Lower leg skin (tissue), 4 donors: ENCODE data around the gene HCST. TPM values are rescaled to one million over a fixed set of nuclear protein-coding genes. Genes with fewer than 3 reads are reported as not detected.

Experiments
- DNase-seq, 2 donors: peaks; one replicate each; pipeline ENCODE4 v3.0.0-alpha.2; 2019; ENCODE audit warnings: low spot score in 2 of 2
- H3K4me3 ChIP-seq: fragments of 200-600 bp; sonication (generic); 2 replicates; pipeline ENCODE4 v1.5.1; 2017; ENCODE audit warnings: mild to moderate bottlenecking, low read depth; ENCODE audit not compliant: poor library complexity, severe bottlenecking
- POLR2A ChIP-seq, 2 donors: fragments of 450-650 bp; IDR thresholded peaks; one replicate each; pipeline ENCODE4 v1.6.1; 2016 to 2017; ENCODE audit warnings: antibody characterized with exemption in 2 of 2, mild to moderate bottlenecking in 1 of 2, moderate library complexity in 1 of 2
- WGBS, 2 donors: methylation state at CpG; one replicate each; pipeline ENCODE4 v1.1.5; 2018; 5-methylcytosine and 5-hydroxymethylcytosine counted together
- intact Hi-C: fragments of 100-400 bp; cut with DNase I; formaldehyde crosslinking; loops from one replicate; pipeline ENCODE4 v1.15.0; 2023; ENCODE audit warnings: low total_unique reads
- total RNA-seq, 4 donors: library from RNA; depleted of rRNA; stranded (reverse); fragments of >200 nt; gene quantifications; one replicate each; pipeline ENCODE4 v1.1.0, GENCODE V29; 2016
- TF ChIP-seq, protein P1 (sequence below), 3 donors: fragments of 450-650 bp; IDR thresholded peaks; one replicate each; pipeline ENCODE4 v1.5.1; 2016; ENCODE audit warnings: antibody characterized with exemption in 3 of 3, mild to moderate bottlenecking in 3 of 3, moderate library complexity in 2 of 3

HCST gene
- total RNA-seq, 4 donors from 2014 or later, result 0.79 to 8.4 (median 4.4) TPM; not detected in 1

DNA sequence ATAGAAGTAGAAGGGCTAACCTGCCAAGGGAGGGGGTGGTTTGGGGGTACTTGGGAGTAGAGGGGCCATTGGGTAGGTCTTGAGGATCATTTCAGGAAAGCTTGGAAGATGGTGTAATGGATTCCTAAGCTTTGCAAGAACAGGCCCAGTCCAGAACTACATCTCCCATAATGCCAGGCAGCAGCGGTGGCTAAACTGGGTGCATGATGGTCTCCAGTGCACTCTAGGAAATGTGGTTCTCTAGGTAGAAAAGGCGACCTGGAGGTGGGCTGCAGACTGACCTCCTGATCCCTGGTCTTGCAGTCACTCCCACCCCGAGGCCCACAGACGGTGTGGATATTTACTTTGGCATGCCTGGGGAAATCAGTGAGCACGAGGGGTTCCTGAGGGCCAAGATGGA, 30.1 kb upstream of the HCST start:
- no peak overlapping the region for H3K4me3 ChIP-seq
- intact Hi-C loops, result no loop called here
- 87 to 90% methylated on average over 5 of the region's 5 CpGs for WGBS, 2 donors
- TF ChIP-seq, protein P1, sequence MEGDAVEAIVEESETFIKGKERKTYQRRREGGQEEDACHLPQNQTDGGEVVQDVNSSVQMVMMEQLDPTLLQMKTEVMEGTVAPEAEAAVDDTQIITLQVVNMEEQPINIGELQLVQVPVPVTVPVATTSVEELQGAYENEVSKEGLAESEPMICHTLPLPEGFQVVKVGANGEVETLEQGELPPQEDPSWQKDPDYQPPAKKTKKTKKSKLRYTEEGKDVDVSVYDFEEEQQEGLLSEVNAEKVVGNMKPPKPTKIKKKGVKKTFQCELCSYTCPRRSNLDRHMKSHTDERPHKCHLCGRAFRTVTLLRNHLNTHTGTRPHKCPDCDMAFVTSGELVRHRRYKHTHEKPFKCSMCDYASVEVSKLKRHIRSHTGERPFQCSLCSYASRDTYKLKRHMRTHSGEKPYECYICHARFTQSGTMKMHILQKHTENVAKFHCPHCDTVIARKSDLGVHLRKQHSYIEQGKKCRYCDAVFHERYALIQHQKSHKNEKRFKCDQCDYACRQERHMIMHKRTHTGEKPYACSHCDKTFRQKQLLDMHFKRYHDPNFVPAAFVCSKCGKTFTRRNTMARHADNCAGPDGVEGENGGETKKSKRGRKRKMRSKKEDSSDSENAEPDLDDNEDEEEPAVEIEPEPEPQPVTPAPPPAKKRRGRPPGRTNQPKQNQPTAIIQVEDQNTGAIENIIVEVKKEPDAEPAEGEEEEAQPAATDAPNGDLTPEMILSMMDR (IDR thresholded peaks at IDR 0.05), result no peak
- TF ChIP-seq POLR2A (IDR thresholded peaks at IDR 0.05), result no peak
- no peak for DNase-seq

GRCh38 chr19:35874392-35874930, 27.9 kb upstream of the HCST start:
- intact Hi-C loops, result no loop called here
- no peak overlapping the region for H3K4me3 ChIP-seq
- DNase-seq, result no peak
- 92 to 95% methylated on average over 32 of the region's 32 CpGs for WGBS, 2 donors
- no peak for TF ChIP-seq POLR2A (IDR thresholded peaks at IDR 0.05)

GRCh38 chr19:35879068-35879467, 23.3 kb upstream of the HCST start:
- TF ChIP-seq, protein P1 (IDR thresholded peaks at IDR 0.05), result no peak
- TF ChIP-seq POLR2A (IDR thresholded peaks at IDR 0.05), result no peak
- no peak overlapping the region for H3K4me3 ChIP-seq
- WGBS, 2 donors, result 39 to 54% methylated on average over 16 to 22 of the region's 23 CpGs
- intact Hi-C loops, result no loop called here
- DNase-seq, result no peak

- intact Hi-C loops, result loop anchor here (5.0 kb wide), 1 partner anchor 52 kb away; no protein-coding TSS in a partner anchor
- TF ChIP-seq POLR2A (IDR thresholded peaks at IDR 0.05), result no peak
- TF ChIP-seq, protein P1 (IDR thresholded peaks at IDR 0.05), result no peak
- DNase-seq, result peak; percentile 81 to 96
- H3K4me3 ChIP-seq, result no peak overlapping the region
- 1 to 2% methylated on average over 28 of the region's 28 CpGs for WGBS, 2 donors
Measured at GRCh38 chr19:35879770-35880317, 22.5 kb upstream of the HCST start.

GRCh38 chr19:35882114-35882832, 20.1 kb upstream of the HCST start:
- DNase-seq, result peak in 1 of 2 donors; percentile 54
- WGBS, 2 donors, result 27 to 32% methylated on average over 8 of the region's 8 CpGs
- H3K4me3 ChIP-seq, result no peak overlapping the region
- intact Hi-C loops, result loop anchor here (5.0 kb wide), 1 partner anchor 50 kb away; no protein-coding TSS in a partner anchor
- TF ChIP-seq, protein P1 (IDR thresholded peaks at IDR 0.05), result peak in 1 of 3 donors; percentile 13
- no peak for TF ChIP-seq POLR2A (IDR thresholded peaks at IDR 0.05)

- intact Hi-C loops, result loop anchor here (5.0 kb wide), 1 partner anchor 48 kb away; no protein-coding TSS in a partner anchor
Measured at GRCh38 chr19:35883882-35884281, 18.4 kb upstream of the HCST start.

More at GRCh38 chr19:35883882-35884281, 18.4 kb upstream of the HCST start:
- TF ChIP-seq POLR2A (IDR thresholded peaks at IDR 0.05), result no peak
- no peak for DNase-seq
- H3K4me3 ChIP-seq, result no peak overlapping the region
- WGBS, 2 donors, result 52 to 60% methylated on average over 2 of the region's 2 CpGs
